Smooth muscle cell (in vitro differentiated cells): ENCODE data around the gene RASSF6. TPM values are rescaled to one million over a fixed set of nuclear protein-coding genes. Genes with fewer than 3 reads are reported as not detected.
A peak's percentile ranks its signal among the peaks of the same experiment; 100 is the strongest.
"Not testable (repeated sequence)": the region's sequence is repeated elsewhere in the genome, so short reads cannot be mapped to it uniquely, and the experiment has no call there.

Experiments used
- DNase-seq: peaks from one replicate; lab custom pipeline; 2025; ENCODE audit not compliant: unreplicated experiment; lab: John Stamatoyannopoulos, UW
- H2AFZ ChIP-seq: fragments of 200-600 bp; sonication (generic); 2 replicates; pipeline ENCODE4 v1.6.0; 2016; ENCODE audit warnings: antibody characterized with exemption, low read depth, mild to moderate bottlenecking
- H3F3A ChIP-seq: fragments of 200-600 bp; sonication (generic); 2 replicates; pipeline ENCODE4 v1.6.0; 2017; ENCODE audit warnings: antibody characterized with exemption, low read depth
- H3K27ac ChIP-seq: fragments of 200-600 bp; sonication (generic); 2 replicates; pipeline ENCODE4 v1.5.1; 2016; ENCODE audit warnings: low read depth, mild to moderate bottlenecking
- H3K27me3 ChIP-seq: fragments of 200-600 bp; sonication (generic); 2 replicates; pipeline ENCODE4 v1.6.1; 2016; ENCODE audit warnings: low read depth, mild to moderate bottlenecking
- H3K36me3 ChIP-seq: fragments of 200-600 bp; sonication (generic); 2 replicates; pipeline ENCODE4 v1.5.1; 2016; ENCODE audit warnings: low read depth
- H3K4me1 ChIP-seq: fragments of 200-600 bp; sonication (generic); 2 replicates; pipeline ENCODE4 v1.5.1; 2016; ENCODE audit warnings: low read depth
- H3K4me2 ChIP-seq: fragments of 200-600 bp; sonication (generic); 2 replicates; pipeline ENCODE4 v1.6.0; 2016; ENCODE audit warnings: mild to moderate bottlenecking
- H3K4me3 ChIP-seq: fragments of 200-600 bp; sonication (generic); 2 replicates; pipeline ENCODE4 v1.5.1; 2016; ENCODE audit warnings: mild to moderate bottlenecking
- H3K79me2 ChIP-seq: fragments of 200-600 bp; sonication (generic); 2 replicates; pipeline ENCODE4 v1.6.0; 2016; ENCODE audit warnings: low read depth, mild to moderate bottlenecking
- H3K9ac ChIP-seq: fragments of 200-600 bp; sonication (generic); 2 replicates; pipeline ENCODE4 v1.6.0; 2016; ENCODE audit warnings: low read depth
- H3K9me3 ChIP-seq: fragments of 200-600 bp; sonication (generic); replicated peaks from 2 replicates; pipeline ENCODE4 v1.5.1; 2016; ENCODE audit warnings: low read depth
- H4K20me1 ChIP-seq: fragments of 200-600 bp; sonication (generic); 2 replicates; pipeline ENCODE4 v1.6.0; 2016; ENCODE audit warnings: low read depth
- CTCF ChIP-seq: fragments of 200-600 bp; sonication (generic); IDR thresholded peaks from 2 replicates; pipeline ENCODE4 v1.5.1; 2017; ENCODE audit warnings: borderline replicate concordance, mild to moderate bottlenecking, antibody characterized with exemption; ENCODE audit not compliant: insufficient read depth, poor library complexity, severe bottlenecking
- WGBS: methylation state at CpG from one replicate; pipeline ENCODE4 v1.1.7; 2016; ENCODE audit warnings: low lambda C conversion rate; 5-methylcytosine and 5-hydroxymethylcytosine counted together
- polyA plus RNA-seq: library from polyadenylated mRNA; unstranded; fragments of >200 nt; fragmentation: Nextera tagmentation; extraction: Ambion mirVana; gene quantifications from 2 replicates; pipeline ENCODE4 v1.2.1, GENCODE V29; 2016
- total RNA-seq: library from RNA; depleted of rRNA; stranded (reverse); fragments of >200 nt; gene quantifications from 2 replicates; pipeline ENCODE4 v1.2.3, GENCODE V29; 2014

The RASSF6 gene
- total and polyA plus RNA-seq, 2 experiments from 2014 or later: 0.09 TPM; not detected in 1

- Histone ChIP-seq H3K4me2 (no peak overlapping the region), H3K36me3 (no peaks in the 10 kb centered on the region)
- DNase-seq: no peak
These were observed 22.6 kb downstream of the RASSF6 start for GRCh38 chr4:73597594-73597993.

GRCh38 chr4:73597183-73597582, 23.1 kb downstream of the RASSF6 start:
- H2AFZ ChIP-seq, H3K4me2 ChIP-seq, H3F3A ChIP-seq, H4K20me1 ChIP-seq, H3K27me3 ChIP-seq, H3K4me1 ChIP-seq, H3K9me3 ChIP-seq, H3K9ac ChIP-seq, H3K4me3 ChIP-seq, H3K27ac ChIP-seq, H3K79me2 ChIP-seq, H3K36me3 ChIP-seq, DNase-seq: not testable (repeated sequence)

More at GRCh38 chr4:73597594-73597993, 22.6 kb downstream of the RASSF6 start:
- Histone ChIP-seq H3K79me2 (no peaks in the 10 kb centered on the region), H2AFZ (no peak overlapping the region), H3K27ac (no peak overlapping the region), H3K9ac (no peak overlapping the region), H4K20me1 (no peaks in the 10 kb centered on the region), H3K27me3 (no peaks in the 10 kb centered on the region), H3K9me3 (no peaks in the 10 kb centered on the region), H3F3A (no peaks in the 10 kb centered on the region), H3K4me3 (no peak overlapping the region), H3K4me1 (no peaks in the 10 kb centered on the region)
- TF ChIP-seq CTCF: no peak

- H3K27ac ChIP-seq: no peak overlapping the region
- no peak overlapping the region for H3K4me2 ChIP-seq
- no peaks in the 10 kb centered on the region for H3K79me2 ChIP-seq
- 59% methylated on average over 4 of the region's 4 CpGs for WGBS
- DNase-seq: no peak
- H3K9me3 ChIP-seq: no peaks in the 10 kb centered on the region
- TF ChIP-seq CTCF: no peak
- no peak overlapping the region for H2AFZ ChIP-seq
- no peak overlapping the region for H3K9ac ChIP-seq
- H3K27me3 ChIP-seq: no peaks in the 10 kb centered on the region
- H4K20me1 ChIP-seq: no peaks in the 10 kb centered on the region
- H3K36me3 ChIP-seq: no peaks in the 10 kb centered on the region
- no peaks in the 10 kb centered on the region for H3F3A ChIP-seq
- H3K4me1 ChIP-seq: peaks cover 5% of the 10 kb centered on the region
- no peak overlapping the region for H3K4me3 ChIP-seq
These were observed 24.2 kb downstream of the RASSF6 start for GRCh38 chr4:73596001-73596400.

GRCh38 chr4:73593631-73594241, 26.5 kb downstream of the RASSF6 start:
- Histone ChIP-seq H3K4me1 (peaks cover 6% of the 10 kb centered on the region), H3K4me3 (no peak overlapping the region), H3K36me3 (no peaks in the 10 kb centered on the region), H2AFZ (no peak overlapping the region), H3K27ac (no peak overlapping the region), H3K9ac (no peak overlapping the region), H3K4me2 (no peak overlapping the region), H3K27me3 (no peaks in the 10 kb centered on the region), H4K20me1 (no peaks in the 10 kb centered on the region), H3K79me2 (no peaks in the 10 kb centered on the region), H3F3A (no peaks in the 10 kb centered on the region), H3K9me3 (no peaks in the 10 kb centered on the region)
- peak; percentile 73 for TF ChIP-seq CTCF
- no peak for DNase-seq
- WGBS: 85% methylated on average over 6 of the region's 6 CpGs
